Nephron (organoid): ENCODE data around the gene DMWD.

ENCODE experiments used
- H3K27ac Mint-ChIP-seq, 3 experiments: 2 replicates each; pipeline ENCODE4 v1.8.0; 2020; ENCODE audit warnings: mixed read lengths in 3 of 3, mild to moderate bottlenecking in 2 of 3, moderate library complexity in 1 of 3
- H3K27me3 Mint-ChIP-seq: 2 replicates; pipeline ENCODE4 v1.8.0; 2021; ENCODE audit warnings: low read depth, mild to moderate bottlenecking, moderate library complexity, mixed read lengths
- H3K36me3 Mint-ChIP-seq: 2 replicates; pipeline ENCODE4 v1.8.0; 2020; ENCODE audit warnings: low read depth, mixed read lengths
- H3K4me1 Mint-ChIP-seq: 2 replicates; pipeline ENCODE4 v1.8.0; 2020; ENCODE audit warnings: mixed read lengths
- H3K4me3 Mint-ChIP-seq, 3 experiments: 2 replicates each; pipeline ENCODE4 v1.8.0; 2020; ENCODE audit warnings: mild to moderate bottlenecking in 3 of 3, mixed read lengths in 3 of 3, moderate library complexity in 2 of 3
- H3K9me3 Mint-ChIP-seq: 2 replicates; pipeline ENCODE4 v1.8.0; 2020; ENCODE audit warnings: mixed read lengths
- TF ChIP-seq, protein P1 (sequence below), 3 experiments: fragments of 200-600 bp; sonication (generic); IDR thresholded peaks; one replicate each; pipeline ENCODE4 v1.5.0; 2021; ENCODE audit warnings: antibody characterized with exemption in 3 of 3; ENCODE audit not compliant: unreplicated experiment in 3 of 3

The DMWD gene

GRCh38 chr19:45762870-45763631 lies 29.6 kb downstream of the DMWD start:
- Mint-ChIP-seq H3K27me3 (peaks cover 4% of the 10 kb centered on the region), H3K4me1 (peaks cover 10% of the 10 kb centered on the region), H3K36me3 (no peaks in the 10 kb centered on the region), H3K9me3 (no peaks in the 10 kb centered on the region), H3K4me3 (no peak overlapping the region), H3K27ac (peak overlapping the region in 1 of 3 experiments; percentile 24)
- TF ChIP-seq, protein P1, sequence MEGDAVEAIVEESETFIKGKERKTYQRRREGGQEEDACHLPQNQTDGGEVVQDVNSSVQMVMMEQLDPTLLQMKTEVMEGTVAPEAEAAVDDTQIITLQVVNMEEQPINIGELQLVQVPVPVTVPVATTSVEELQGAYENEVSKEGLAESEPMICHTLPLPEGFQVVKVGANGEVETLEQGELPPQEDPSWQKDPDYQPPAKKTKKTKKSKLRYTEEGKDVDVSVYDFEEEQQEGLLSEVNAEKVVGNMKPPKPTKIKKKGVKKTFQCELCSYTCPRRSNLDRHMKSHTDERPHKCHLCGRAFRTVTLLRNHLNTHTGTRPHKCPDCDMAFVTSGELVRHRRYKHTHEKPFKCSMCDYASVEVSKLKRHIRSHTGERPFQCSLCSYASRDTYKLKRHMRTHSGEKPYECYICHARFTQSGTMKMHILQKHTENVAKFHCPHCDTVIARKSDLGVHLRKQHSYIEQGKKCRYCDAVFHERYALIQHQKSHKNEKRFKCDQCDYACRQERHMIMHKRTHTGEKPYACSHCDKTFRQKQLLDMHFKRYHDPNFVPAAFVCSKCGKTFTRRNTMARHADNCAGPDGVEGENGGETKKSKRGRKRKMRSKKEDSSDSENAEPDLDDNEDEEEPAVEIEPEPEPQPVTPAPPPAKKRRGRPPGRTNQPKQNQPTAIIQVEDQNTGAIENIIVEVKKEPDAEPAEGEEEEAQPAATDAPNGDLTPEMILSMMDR (IDR thresholded peaks at IDR 0.05; ENCODE audit: unreplicated experiment in 3 of 3), result no peak

GRCh38 chr19:45761714-45762113 lies 30.9 kb downstream of the DMWD start:
- Mint-ChIP-seq H3K4me3 (no peak overlapping the region), H3K4me1 (peaks cover 10% of the 10 kb centered on the region), H3K27ac (no peak overlapping the region), H3K27me3 (peaks cover 4% of the 10 kb centered on the region), H3K36me3 (no peaks in the 10 kb centered on the region), H3K9me3 (no peaks in the 10 kb centered on the region)
- TF ChIP-seq, protein P1 (IDR thresholded peaks at IDR 0.05; ENCODE audit: unreplicated experiment in 3 of 3), result no peak

DNA sequence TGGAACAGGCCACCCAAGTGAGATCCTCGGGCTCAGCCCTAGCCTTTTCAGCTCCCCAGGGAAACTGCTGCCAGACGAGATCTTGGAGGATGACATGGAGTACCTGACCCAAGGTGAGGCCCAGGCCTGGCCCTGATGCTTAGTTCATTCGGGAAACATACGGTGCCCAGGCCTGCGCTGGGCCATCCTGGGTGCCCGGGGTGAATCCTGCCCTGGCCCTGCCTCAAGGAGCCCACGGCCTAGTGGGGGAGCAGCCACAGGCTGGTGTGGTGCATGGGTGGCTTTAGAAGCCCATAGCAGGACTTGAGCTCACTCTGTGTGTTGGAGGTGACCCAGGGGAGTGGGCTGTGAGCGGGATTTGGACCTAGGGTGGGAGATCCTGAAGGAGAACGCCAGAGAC lies 33.7 kb downstream of the DMWD start:
- Mint-ChIP-seq H3K36me3 (no peaks in the 10 kb centered on the region), H3K9me3 (no peaks in the 10 kb centered on the region), H3K27me3 (peaks cover 4% of the 10 kb centered on the region), H3K4me1 (no peaks in the 10 kb centered on the region), H3K27ac (no peak overlapping the region), H3K4me3 (no peak overlapping the region)
- TF ChIP-seq, protein P1 (IDR thresholded peaks at IDR 0.05; ENCODE audit: unreplicated experiment in 3 of 3), result no peak

DNA sequence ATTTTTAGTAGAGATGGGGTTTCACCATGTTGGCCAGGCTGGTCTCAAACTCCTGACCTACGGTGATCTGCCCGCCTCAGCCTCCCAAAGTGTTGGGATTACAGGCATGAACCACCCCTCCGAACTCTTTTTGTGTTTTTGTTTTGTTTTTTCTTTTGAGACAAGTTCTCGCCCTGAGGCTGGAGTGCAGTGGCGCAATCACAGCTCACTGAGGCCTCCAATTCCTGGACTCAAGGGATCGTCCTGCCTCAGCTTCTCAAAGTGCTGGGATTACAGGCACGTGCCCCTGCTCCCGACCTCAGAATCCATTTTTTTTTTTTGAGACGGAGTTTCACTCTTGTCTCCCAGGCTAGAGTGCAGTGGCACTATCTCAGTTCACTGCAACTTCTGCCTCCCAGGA lies 35.0 kb downstream of the DMWD start:
- TF ChIP-seq, protein P1 (IDR thresholded peaks at IDR 0.05; ENCODE audit: unreplicated experiment in 3 of 3), result no peak
- peaks cover 4% of the 10 kb centered on the region for H3K27me3 Mint-ChIP-seq
- no peaks in the 10 kb centered on the region for H3K9me3 Mint-ChIP-seq
- H3K27ac Mint-ChIP-seq, result no peak overlapping the region
- no peaks in the 10 kb centered on the region for H3K4me1 Mint-ChIP-seq
- H3K36me3 Mint-ChIP-seq, result no peaks in the 10 kb centered on the region
- H3K4me3 Mint-ChIP-seq, result no peak overlapping the region

DNA sequence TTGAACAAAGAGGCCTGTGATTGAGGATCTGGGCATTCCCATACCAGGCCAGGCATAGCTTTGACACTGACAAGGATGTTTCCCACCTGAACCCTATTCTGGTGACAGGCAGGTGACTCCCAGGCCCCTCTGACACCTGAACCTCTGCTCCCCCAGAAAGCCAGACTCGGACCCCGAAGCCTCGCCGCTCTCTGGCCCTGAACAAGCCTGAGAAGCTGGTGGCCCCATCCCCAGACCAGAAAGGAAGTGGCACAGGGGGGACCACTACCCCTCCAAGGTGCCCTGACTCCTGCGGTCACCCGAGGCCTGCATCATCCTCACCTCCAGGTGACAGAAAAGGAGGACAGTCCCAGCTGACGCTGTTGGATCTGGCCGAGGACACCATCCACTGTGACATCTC lies 38.3 kb downstream of the DMWD start:
- H3K4me1 Mint-ChIP-seq, result no peaks in the 10 kb centered on the region
- no peak overlapping the region for H3K4me3 Mint-ChIP-seq
- H3K27me3 Mint-ChIP-seq, result no peaks in the 10 kb centered on the region
- no peaks in the 10 kb centered on the region for H3K36me3 Mint-ChIP-seq
- TF ChIP-seq, protein P1 (IDR thresholded peaks at IDR 0.05; ENCODE audit: unreplicated experiment in 3 of 3), result no peak
- no peaks in the 10 kb centered on the region for H3K9me3 Mint-ChIP-seq
- H3K27ac Mint-ChIP-seq, result no peak overlapping the region

- TF ChIP-seq, protein P1 (IDR thresholded peaks at IDR 0.05; ENCODE audit: unreplicated experiment in 3 of 3), result no peak
- Mint-ChIP-seq H3K4me3 (no peak overlapping the region), H3K4me1 (no peaks in the 10 kb centered on the region)
These were observed 39.1 kb downstream of the DMWD start for GRCh38 chr19:45753548-45753947.

More at GRCh38 chr19:45753548-45753947, 39.1 kb downstream of the DMWD start:
- Mint-ChIP-seq H3K27me3 (no peaks in the 10 kb centered on the region), H3K27ac (no peak overlapping the region), H3K9me3 (no peaks in the 10 kb centered on the region), H3K36me3 (no peaks in the 10 kb centered on the region)
